PC-3 (cell line): ENCODE data around the gene NLRP1. TPM values are rescaled to one million over a fixed set of nuclear protein-coding genes. Genes with fewer than 3 reads are reported as not detected.

Experiments used
- ATAC-seq: fragments of 200-7000 bp; cut with Tn5 transposase; 2 replicates; pipeline ENCODE4 v1.9.1; 2020; ENCODE audit warnings: mild to moderate bottlenecking, moderate library complexity
- BruUV-seq: library from RNA; stranded (reverse); fragments of 400-500 nt; replicated peaks from 2 replicates; lab custom pipeline; 2021; lab: Mats Ljungman, UMichigan
- CTCF ChIA-PET: fragments of 300-600 bp; sonication (Branson Sonifier 250); formaldehyde crosslinking; loops from one replicate; lab custom pipeline; 2022; ENCODE audit warnings: antibody characterized with exemption; lab: Charles Lee
- POLR2A ChIA-PET: fragments of 300-600 bp; sonication (Branson Sonifier 250); formaldehyde crosslinking; loops from one replicate; lab custom pipeline; 2022; ENCODE audit warnings: antibody characterized with exemption; ENCODE audit not compliant: unreplicated experiment; lab: Charles Lee
- DNase-seq: peaks from one replicate; pipeline ENCODE4 v3.0.0-alpha.2; 2015
- H2AFZ ChIP-seq: fragments of 300-600 bp; sonication (generic); 2 replicates; pipeline ENCODE4 v1.6.0; 2016; ENCODE audit warnings: antibody characterized with exemption, low read length
- H3F3A ChIP-seq: fragments of 300-600 bp; sonication (generic); one replicate; pipeline ENCODE4 v1.6.0; 2017; ENCODE audit warnings: antibody characterized with exemption, low read length, control low read depth, mild to moderate bottlenecking; ENCODE audit not compliant: unreplicated experiment
- H3K27ac ChIP-seq: fragments of 300-600 bp; sonication (generic); 2 replicates; pipeline ENCODE4 v1.5.1; 2016; ENCODE audit warnings: mild to moderate bottlenecking, low read length
- H3K27me3 ChIP-seq: fragments of 300-600 bp; sonication (generic); 2 replicates; pipeline ENCODE4 v1.6.1; 2016; ENCODE audit warnings: low read length, mixed read lengths
- H3K36me3 ChIP-seq: fragments of 300-600 bp; sonication (generic); 2 replicates; pipeline ENCODE4 v1.6.1; 2016; ENCODE audit warnings: low read depth, mixed run types, low read length, mixed read lengths
- H3K4me1 ChIP-seq: fragments of 300-600 bp; sonication (generic); 2 replicates; pipeline ENCODE4 v1.5.1; 2016; ENCODE audit warnings: low read length; ENCODE audit not compliant: insufficient read depth
- H3K4me2 ChIP-seq: fragments of 300-600 bp; sonication (generic); 2 replicates; pipeline ENCODE4 v1.6.0; 2016; ENCODE audit warnings: low read length
- H3K4me3 ChIP-seq: fragments of 300-600 bp; sonication (generic); 2 replicates; pipeline ENCODE4 v1.5.1; 2016; ENCODE audit warnings: mild to moderate bottlenecking, low read length, mixed read lengths
- H3K79me2 ChIP-seq: fragments of 300-600 bp; sonication (generic); 2 replicates; pipeline ENCODE4 v1.6.1; 2017; ENCODE audit warnings: low read length, mixed read lengths
- H3K9ac ChIP-seq: fragments of 300-600 bp; sonication (generic); 2 replicates; pipeline ENCODE4 v1.6.0; 2016; ENCODE audit warnings: mild to moderate bottlenecking, low read length
- H3K9me2 ChIP-seq: fragments of 300-600 bp; sonication (generic); replicated peaks from 2 replicates; pipeline ENCODE4 v1.6.1; 2016; ENCODE audit warnings: mixed run types, low read length, mixed read lengths
- H3K9me3 ChIP-seq: fragments of 300-600 bp; sonication (generic); 2 replicates; pipeline ENCODE4 v1.6.1; 2016; ENCODE audit warnings: low read length, mixed read lengths
- H4K20me1 ChIP-seq: fragments of 300-600 bp; sonication (generic); 2 replicates; pipeline ENCODE4 v1.6.1; 2016; ENCODE audit warnings: low read length, mixed read lengths
- EZH2 ChIP-seq: fragments of 300-600 bp; sonication (generic); IDR thresholded peaks from one replicate; pipeline ENCODE4 v1.6.1; 2017; ENCODE audit warnings: antibody characterized with exemption, mild to moderate bottlenecking, low read length; ENCODE audit not compliant: unreplicated experiment
- EZH2phosphoT487 ChIP-seq: fragments of 300-600 bp; sonication (generic); IDR thresholded peaks from 2 replicates; pipeline ENCODE4 v1.6.1; 2018; ENCODE audit warnings: mild to moderate bottlenecking, antibody characterized with exemption, low read length, borderline replicate concordance
- intact Hi-C: fragments of 100-400 bp; cut with micrococcal nuclease; formaldehyde crosslinking; loops from 2 replicates; pipeline ENCODE4 v1.9.0; 2023
- total RNA-seq: library from RNA; depleted of rRNA; stranded (reverse); fragments of >200 nt; gene quantifications from 2 replicates; pipeline ENCODE4 v1.2.3, GENCODE V29; 2014
- TF ChIP-seq, protein P1 (sequence below): fragments of 300-600 bp; sonication (generic); conservative IDR thresholded peaks from 2 replicates; pipeline ENCODE4 v1.5.1; 2017; ENCODE audit warnings: antibody characterized with exemption, low read depth, mild to moderate bottlenecking, low read length

NLRP1 gene
- total RNA-seq, 1 experiment from 2014 or later, result 1.8 TPM

GRCh38 chr17:5630434-5630833 lies 46.1 kb upstream of the NLRP1 start:
- TF ChIP-seq EZH2, result no peak
- TF ChIP-seq, protein P1, sequence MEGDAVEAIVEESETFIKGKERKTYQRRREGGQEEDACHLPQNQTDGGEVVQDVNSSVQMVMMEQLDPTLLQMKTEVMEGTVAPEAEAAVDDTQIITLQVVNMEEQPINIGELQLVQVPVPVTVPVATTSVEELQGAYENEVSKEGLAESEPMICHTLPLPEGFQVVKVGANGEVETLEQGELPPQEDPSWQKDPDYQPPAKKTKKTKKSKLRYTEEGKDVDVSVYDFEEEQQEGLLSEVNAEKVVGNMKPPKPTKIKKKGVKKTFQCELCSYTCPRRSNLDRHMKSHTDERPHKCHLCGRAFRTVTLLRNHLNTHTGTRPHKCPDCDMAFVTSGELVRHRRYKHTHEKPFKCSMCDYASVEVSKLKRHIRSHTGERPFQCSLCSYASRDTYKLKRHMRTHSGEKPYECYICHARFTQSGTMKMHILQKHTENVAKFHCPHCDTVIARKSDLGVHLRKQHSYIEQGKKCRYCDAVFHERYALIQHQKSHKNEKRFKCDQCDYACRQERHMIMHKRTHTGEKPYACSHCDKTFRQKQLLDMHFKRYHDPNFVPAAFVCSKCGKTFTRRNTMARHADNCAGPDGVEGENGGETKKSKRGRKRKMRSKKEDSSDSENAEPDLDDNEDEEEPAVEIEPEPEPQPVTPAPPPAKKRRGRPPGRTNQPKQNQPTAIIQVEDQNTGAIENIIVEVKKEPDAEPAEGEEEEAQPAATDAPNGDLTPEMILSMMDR, result no peak
- TF ChIP-seq EZH2phosphoT487, result no peak
- Histone ChIP-seq H3K36me3 (no peaks in the 10 kb centered on the region), H3K79me2 (no peaks in the 10 kb centered on the region), H3K4me3 (no peak overlapping the region), H4K20me1 (no peaks in the 10 kb centered on the region), H3K27ac (no peak overlapping the region), H3K9me2 (no peaks in the 10 kb centered on the region), H2AFZ (no peak overlapping the region), H3K9ac (no peak overlapping the region), H3F3A (no peaks in the 10 kb centered on the region), H3K4me2 (no peak overlapping the region), H3K4me1 (no peaks in the 10 kb centered on the region), H3K27me3 (peaks cover 5% of the 10 kb centered on the region), H3K9me3 (no peaks in the 10 kb centered on the region)
- ATAC-seq (no peak), DNase-seq (peak; percentile 20)
- intact Hi-C loops, result no loop called here
- no TSS peak for BruUV-seq
- CTCF ChIA-PET, result no interaction called here
- POLR2A ChIA-PET, result no interaction called here

DNA sequence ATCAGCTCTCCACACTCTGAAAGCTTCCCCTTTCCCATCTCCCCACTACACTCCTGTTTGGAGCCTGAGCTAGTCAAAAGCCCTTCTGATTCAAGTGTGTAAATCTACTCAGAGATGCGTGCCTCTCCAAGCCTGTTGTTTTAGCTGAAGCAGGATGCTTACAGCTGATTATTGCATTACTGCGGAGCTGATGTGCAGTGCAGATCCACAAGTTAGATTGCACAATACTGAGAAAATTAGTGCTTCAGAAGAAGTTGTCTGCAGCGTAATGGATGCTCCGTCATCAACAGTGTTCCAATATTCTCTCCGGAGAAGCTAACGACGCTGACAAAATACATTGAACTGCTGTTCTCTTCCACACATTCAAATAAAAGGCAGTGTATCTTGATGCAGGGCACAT lies 44.8 kb upstream of the NLRP1 start:
- Histone ChIP-seq H3K9ac (no peak overlapping the region), H3K4me1 (no peaks in the 10 kb centered on the region), H3K9me3 (no peaks in the 10 kb centered on the region), H3K79me2 (no peaks in the 10 kb centered on the region), H4K20me1 (no peaks in the 10 kb centered on the region), H3K4me2 (no peak overlapping the region), H3F3A (no peaks in the 10 kb centered on the region), H3K27ac (no peak overlapping the region), H3K4me3 (no peak overlapping the region), H3K9me2 (no peaks in the 10 kb centered on the region), H3K36me3 (no peaks in the 10 kb centered on the region), H3K27me3 (peaks cover 8% of the 10 kb centered on the region), H2AFZ (no peak overlapping the region)
- DNase-seq (no peak), ATAC-seq (no peak)
- ChIA-PET CTCF (no interaction called here), POLR2A (no interaction called here)
- intact Hi-C loops, result no loop called here
- no TSS peak for BruUV-seq
- TF ChIP-seq EZH2, result no peak
- no peak for TF ChIP-seq EZH2phosphoT487
- TF ChIP-seq, protein P1, result no peak

DNA sequence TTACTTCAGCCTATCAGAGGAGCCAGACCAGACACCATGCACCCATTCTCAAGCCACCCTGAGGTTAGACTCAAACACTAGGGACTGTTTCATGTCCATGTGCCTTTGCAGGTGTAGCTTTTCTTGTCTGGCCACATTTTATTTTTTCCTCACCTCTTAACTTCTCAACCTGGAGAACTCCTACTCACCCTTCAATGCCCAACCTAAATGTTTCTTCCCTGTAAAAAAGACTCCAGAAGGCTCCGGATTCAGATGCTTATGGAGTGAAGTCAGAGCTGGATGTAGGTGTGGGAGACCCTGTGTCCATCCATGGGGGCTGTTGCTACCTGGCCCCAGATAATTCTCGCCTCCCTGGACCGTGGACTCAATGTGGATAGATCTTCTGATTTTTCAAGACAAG lies 44.0 kb upstream of the NLRP1 start:
- intact Hi-C loops, result no loop called here
- Histone ChIP-seq H2AFZ (no peak overlapping the region), H4K20me1 (no peaks in the 10 kb centered on the region), H3F3A (no peaks in the 10 kb centered on the region), H3K9me2 (no peaks in the 10 kb centered on the region), H3K9ac (no peak overlapping the region), H3K9me3 (no peaks in the 10 kb centered on the region), H3K27ac (no peak overlapping the region), H3K27me3 (peaks cover 9% of the 10 kb centered on the region), H3K4me2 (no peak overlapping the region), H3K4me3 (no peak overlapping the region), H3K79me2 (no peaks in the 10 kb centered on the region), H3K36me3 (no peaks in the 10 kb centered on the region), H3K4me1 (no peaks in the 10 kb centered on the region)
- no TSS peak for BruUV-seq
- POLR2A ChIA-PET, result no interaction called here
- no peak for DNase-seq
- CTCF ChIA-PET, result no interaction called here
- no peak for TF ChIP-seq EZH2phosphoT487
- no peak for TF ChIP-seq EZH2
- TF ChIP-seq, protein P1, result no peak
- ATAC-seq, result no peak
